ENCODE results near the gene MSI2.

Gene MSI2

DNA sequence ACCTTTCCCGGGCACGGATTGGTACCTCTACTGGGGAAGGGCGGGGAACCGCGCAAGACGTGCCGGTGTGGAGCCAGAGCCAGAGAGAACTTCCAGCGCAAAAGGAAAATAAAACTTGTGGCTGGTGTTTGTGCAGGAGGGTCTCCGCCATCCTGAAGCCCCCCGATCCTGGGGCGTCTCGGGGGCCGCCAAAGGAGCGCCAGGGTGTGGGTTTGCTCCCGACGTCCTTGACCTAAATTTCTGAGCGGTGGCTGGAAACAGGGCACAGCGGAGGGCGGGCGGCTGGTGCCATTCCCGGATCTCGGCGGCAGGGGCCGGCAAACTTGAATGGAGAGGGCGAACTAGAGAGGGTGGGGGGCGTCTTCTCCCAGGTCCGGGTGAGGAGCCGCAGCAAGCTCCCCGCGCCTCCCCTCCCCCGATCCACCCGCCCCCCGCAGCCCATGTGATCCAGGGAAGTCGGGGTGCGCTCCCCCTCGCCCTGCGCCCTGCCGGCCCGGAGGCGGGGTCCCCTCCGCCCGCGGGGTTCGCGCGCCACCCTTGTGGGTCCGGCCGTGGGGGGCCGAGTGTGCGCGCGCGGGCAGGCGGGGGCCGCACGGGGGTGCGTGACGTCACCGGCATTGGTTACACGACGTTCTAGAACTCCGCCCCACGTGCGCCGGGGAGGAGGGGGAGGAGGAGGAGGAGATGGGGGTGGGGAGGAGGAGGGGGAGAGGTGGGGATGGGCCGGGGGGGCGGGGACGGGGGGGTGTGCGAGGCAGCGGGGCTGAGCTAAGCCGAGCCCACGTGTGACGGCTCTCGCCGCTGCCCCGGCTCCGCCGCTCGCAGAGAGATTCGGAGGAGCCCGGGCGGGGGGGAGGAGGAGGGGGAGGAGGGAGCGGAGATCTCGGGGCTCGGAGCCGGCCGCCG, at the start of gene MSI2:
Gene MSI2 (plus strand): TSS at position 748 of the 906 bp plus-strand sequence. CDS start 220 bp downstream, outside the sequence.
- TF ChIP-seq CTCF (conservative IDR thresholded peaks at IDR 0.05), result no peak
- peak within 1 kb of the TSS; percentile 87 for H3K27ac ChIP-seq

- TF ChIP-seq CTCF (conservative IDR thresholded peaks at IDR 0.05), result no peak
- no peak overlapping the region for H3K27ac ChIP-seq
These were observed 49.4 kb upstream of the MSI2 start for GRCh38 chr17:57206928-57207327.

GRCh38 chr17:57207396-57207795, 48.9 kb upstream of the MSI2 start:
- no peak for TF ChIP-seq CTCF (conservative IDR thresholded peaks at IDR 0.05)
- H3K27ac ChIP-seq, result no peak overlapping the region

DNA sequence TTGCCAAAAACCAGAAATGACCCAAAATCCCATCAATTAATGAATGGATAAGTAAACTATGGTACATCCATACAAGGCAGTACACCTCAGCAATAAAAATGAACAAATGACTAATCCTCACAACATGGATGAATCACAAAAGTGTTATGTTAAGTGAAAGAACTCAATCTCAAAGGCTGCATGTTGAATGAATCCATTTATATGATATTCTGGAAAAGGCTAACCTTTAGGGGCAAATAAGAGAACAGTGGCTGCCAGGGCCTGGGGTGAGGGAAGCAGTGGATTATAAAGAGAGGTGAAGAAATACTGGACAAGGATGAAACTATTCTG, 46.1 kb upstream of the MSI2 start:
- no peak overlapping the region for H3K27ac ChIP-seq
- TF ChIP-seq CTCF (conservative IDR thresholded peaks at IDR 0.05), result no peak

DNA sequence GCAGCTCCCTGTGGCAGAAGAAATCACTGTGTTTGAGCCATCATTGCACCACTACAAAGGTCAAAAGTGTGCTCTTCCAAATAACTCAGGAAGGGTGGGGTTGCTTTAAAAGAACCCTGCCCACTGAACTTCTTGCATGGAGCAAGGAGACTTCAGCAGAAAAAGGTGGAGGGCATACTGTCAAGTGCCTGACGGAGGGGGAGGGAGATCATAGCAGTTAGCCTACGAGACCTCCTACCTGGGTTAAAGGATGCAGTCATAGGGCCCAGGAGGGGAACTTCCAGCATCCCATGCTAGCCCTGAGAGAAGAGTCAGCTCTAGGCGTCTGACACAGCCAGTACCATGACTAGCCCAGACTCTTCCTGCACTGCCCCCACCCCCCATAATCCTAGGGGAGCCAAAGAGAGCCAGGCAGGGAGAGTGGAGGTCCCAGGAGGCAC, 45.3 kb upstream of the MSI2 start:
- no peak for TF ChIP-seq CTCF (conservative IDR thresholded peaks at IDR 0.05)
- H3K27ac ChIP-seq, result no peak overlapping the region

DNA sequence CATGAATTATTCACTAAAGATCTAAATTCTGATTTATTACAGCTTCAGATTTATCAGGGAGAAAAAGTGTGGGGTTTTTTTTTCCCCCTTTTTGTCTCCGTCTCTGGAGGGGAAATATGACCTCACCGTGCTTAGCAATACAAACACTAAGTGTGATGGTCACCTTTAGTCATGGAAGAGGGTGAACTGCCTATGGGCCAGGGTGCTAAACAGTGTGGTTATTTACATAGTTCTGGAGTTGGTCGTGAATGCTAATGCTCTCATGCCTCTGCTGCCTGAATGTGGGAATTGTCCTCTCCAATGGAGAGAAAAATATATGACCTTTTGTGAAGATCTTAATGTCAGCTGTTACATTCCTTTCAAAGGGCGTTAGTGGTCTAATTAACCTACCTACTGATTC, 44.8 kb upstream of the MSI2 start:
- no peak overlapping the region for H3K27ac ChIP-seq
- TF ChIP-seq CTCF (conservative IDR thresholded peaks at IDR 0.05), result no peak

DNA sequence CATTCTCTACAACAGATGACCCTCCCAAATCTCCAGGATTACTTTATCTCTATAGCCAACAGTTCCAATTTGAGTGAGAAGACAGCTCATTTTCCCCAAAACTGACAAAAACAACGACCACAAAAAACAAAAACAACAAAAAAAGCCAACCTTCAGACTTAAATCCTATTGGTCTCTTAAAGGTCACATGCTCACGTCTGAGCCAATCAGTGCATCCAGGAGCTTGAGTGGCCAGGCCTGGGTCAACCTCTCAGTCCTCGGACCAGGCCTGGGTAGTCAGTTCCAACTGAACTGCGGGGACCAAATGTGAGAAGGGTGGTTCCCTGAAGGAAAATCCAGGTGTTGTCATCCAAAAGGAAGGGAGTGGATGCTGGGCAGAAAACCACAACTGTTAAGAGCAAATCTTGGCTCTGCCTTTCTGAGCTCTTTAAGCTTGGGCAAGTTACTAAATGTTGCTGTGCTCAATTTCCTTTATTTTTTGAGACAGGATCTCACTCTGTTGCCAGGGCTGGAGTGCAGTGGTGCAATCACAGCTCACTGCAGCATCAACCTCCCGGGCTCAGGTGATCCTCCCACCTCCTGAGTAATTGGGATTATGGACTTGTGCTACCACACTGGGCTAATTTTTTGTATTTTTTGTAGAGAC, 43.0 kb upstream of the MSI2 start:
- no peak for TF ChIP-seq CTCF (conservative IDR thresholded peaks at IDR 0.05)
- H3K27ac ChIP-seq, result no peak overlapping the region

Data from VCaP (cell line).